ENCODE results near the gene TNPO1. TPM values are rescaled to one million over a fixed set of nuclear protein-coding genes. Genes with fewer than 3 reads are reported as not detected.
A peak's percentile ranks its signal among the peaks of the same experiment; 100 is the strongest.

The TNPO1 gene
- total and polyA plus RNA-seq, 2 experiments from 2014 or later: 53.5 to 128 TPM

DNA sequence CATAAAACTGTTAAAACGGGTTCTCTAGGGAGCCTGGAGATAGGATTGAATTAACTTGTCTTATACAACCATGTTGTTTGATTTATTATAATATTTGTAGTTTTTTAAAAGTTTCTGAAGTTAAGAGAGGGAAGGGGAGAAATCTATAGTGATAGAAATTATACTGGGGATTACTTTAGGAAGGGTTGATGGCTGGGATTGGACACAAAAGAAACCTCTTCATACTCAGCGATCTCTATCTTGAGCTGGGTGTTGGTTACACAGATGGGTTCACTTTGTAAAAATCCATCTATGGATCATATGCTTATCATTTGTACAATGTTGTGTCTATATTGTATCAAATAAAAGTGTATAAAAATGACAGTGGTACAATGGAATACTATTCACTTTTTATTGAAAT lies 30.0 kb downstream of the TNPO1 start:
- Histone ChIP-seq H3K36me3 (replicated peaks; ENCODE audit: insufficient read depth, low read depth) (no peaks in the 10 kb centered on the region), H3K9me3 (ENCODE audit: low read depth) (no peaks in the 10 kb centered on the region), H3K9me2 (replicated peaks; ENCODE audit: insufficient read depth) (no peaks in the 10 kb centered on the region), H4K20me1 (ENCODE audit: insufficient read depth, poor library complexity, severe bottlenecking) (peaks cover 66% of the 10 kb centered on the region), H3K27me3 (no peaks in the 10 kb centered on the region), H3K4me1 (ENCODE audit: insufficient read depth) (peaks cover 26% of the 10 kb centered on the region), H3K4me3 (no peak overlapping the region), H3K79me2 (peaks cover 90% of the 10 kb centered on the region), H3K4me2 (no peak overlapping the region), H3K27ac (no peak overlapping the region), H2AFZ (no peak overlapping the region)
- DNase-seq (ENCODE audit: low spot score): no peak
- TF ChIP-seq CTCF (IDR thresholded peaks at IDR 0.05; ENCODE audit: poor library complexity) (no peak), EZH2 (IDR thresholded peaks at IDR 0.05; ENCODE audit: borderline replicate concordance) (no peak), EZH2phosphoT487 (IDR thresholded peaks at IDR 0.05; ENCODE audit: low read depth, severe bottlenecking, unreplicated experiment) (no peak)
- WGBS (ENCODE audit: low lambda C conversion rate, missing lambda C conversion rate): 77% methylated on average over 2 of the region's 2 CpGs

DNA sequence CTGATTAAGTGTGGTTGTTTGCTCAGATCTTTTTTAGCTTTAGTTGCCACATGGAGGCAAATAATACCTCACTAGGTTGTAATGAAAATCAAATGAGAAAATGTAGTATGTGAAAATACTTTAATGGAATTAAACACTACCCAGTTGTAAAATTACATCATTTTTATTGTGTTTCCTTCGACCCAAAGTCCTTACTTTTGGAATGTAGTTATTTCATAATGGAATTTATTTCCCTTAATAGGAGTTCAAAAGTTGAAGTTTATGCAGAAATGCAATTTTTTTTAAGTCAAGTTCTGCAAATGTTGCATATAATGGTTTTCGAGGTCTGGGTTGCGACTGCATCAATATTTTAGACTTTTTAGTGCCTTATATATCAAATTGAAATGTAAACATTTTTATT lies 31.0 kb downstream of the TNPO1 start:
- WGBS (ENCODE audit: low lambda C conversion rate, missing lambda C conversion rate): 4% methylated on average over 3 of the region's 3 CpGs
- Histone ChIP-seq H3K9me2 (replicated peaks; ENCODE audit: insufficient read depth) (no peaks in the 10 kb centered on the region), H3K4me3 (peak overlapping the region; percentile 79), H3K79me2 (peaks cover 90% of the 10 kb centered on the region), H3K27ac (peak overlapping the region; percentile 18), H3K4me1 (ENCODE audit: insufficient read depth) (peaks cover 29% of the 10 kb centered on the region), H3K36me3 (replicated peaks; ENCODE audit: insufficient read depth, low read depth) (no peaks in the 10 kb centered on the region), H2AFZ (no peak overlapping the region), H3K4me2 (peak overlapping the region; percentile 79), H4K20me1 (ENCODE audit: insufficient read depth, poor library complexity, severe bottlenecking) (peaks cover 66% of the 10 kb centered on the region), H3K27me3 (no peaks in the 10 kb centered on the region), H3K9me3 (ENCODE audit: low read depth) (no peaks in the 10 kb centered on the region)
- DNase-seq (ENCODE audit: low spot score): no peak
- no peak for TF ChIP-seq EZH2 (IDR thresholded peaks at IDR 0.05; ENCODE audit: borderline replicate concordance)
- TF ChIP-seq EZH2phosphoT487 (IDR thresholded peaks at IDR 0.05; ENCODE audit: low read depth, severe bottlenecking, unreplicated experiment): no peak
- TF ChIP-seq CTCF (IDR thresholded peaks at IDR 0.05; ENCODE audit: poor library complexity): no peak

- WGBS (ENCODE audit: low lambda C conversion rate, missing lambda C conversion rate): 1% methylated on average over 32 of the region's 32 CpGs
- no peaks in the 10 kb centered on the region for H3K36me3 ChIP-seq (replicated peaks; ENCODE audit: insufficient read depth, low read depth)
- peak overlapping the region; percentile 79 for H3K4me3 ChIP-seq
- peak overlapping the region; percentile 51 for H2AFZ ChIP-seq
- no peaks in the 10 kb centered on the region for H3K9me2 ChIP-seq (replicated peaks; ENCODE audit: insufficient read depth)
- TF ChIP-seq CTCF (IDR thresholded peaks at IDR 0.05; ENCODE audit: poor library complexity) (no peak), EZH2 (IDR thresholded peaks at IDR 0.05; ENCODE audit: borderline replicate concordance) (no peak), EZH2phosphoT487 (IDR thresholded peaks at IDR 0.05; ENCODE audit: low read depth, severe bottlenecking, unreplicated experiment) (no peak)
- peak; percentile 92 for DNase-seq (ENCODE audit: low spot score)
- H3K79me2 ChIP-seq: peaks cover 90% of the 10 kb centered on the region
- H3K4me2 ChIP-seq: peak overlapping the region; percentile 79
- H3K9me3 ChIP-seq (ENCODE audit: low read depth): no peaks in the 10 kb centered on the region
- H3K27ac ChIP-seq: peak overlapping the region; percentile 94
- peaks cover 29% of the 10 kb centered on the region for H3K4me1 ChIP-seq (ENCODE audit: insufficient read depth)
- peaks cover 66% of the 10 kb centered on the region for H4K20me1 ChIP-seq (ENCODE audit: insufficient read depth, poor library complexity, severe bottlenecking)
- no peaks in the 10 kb centered on the region for H3K27me3 ChIP-seq
Measured at GRCh38 chr5:72847989-72848473, 31.6 kb downstream of the TNPO1 start.
